Measurements from ENCODE around the gene ADSL. TPM values are rescaled to one million over a fixed set of nuclear protein-coding genes. Genes with fewer than 3 reads are reported as not detected.

ADSL gene
- 10 to 100 TPM; 49.0 to 76.5 TPM for total RNA-seq

DNA sequence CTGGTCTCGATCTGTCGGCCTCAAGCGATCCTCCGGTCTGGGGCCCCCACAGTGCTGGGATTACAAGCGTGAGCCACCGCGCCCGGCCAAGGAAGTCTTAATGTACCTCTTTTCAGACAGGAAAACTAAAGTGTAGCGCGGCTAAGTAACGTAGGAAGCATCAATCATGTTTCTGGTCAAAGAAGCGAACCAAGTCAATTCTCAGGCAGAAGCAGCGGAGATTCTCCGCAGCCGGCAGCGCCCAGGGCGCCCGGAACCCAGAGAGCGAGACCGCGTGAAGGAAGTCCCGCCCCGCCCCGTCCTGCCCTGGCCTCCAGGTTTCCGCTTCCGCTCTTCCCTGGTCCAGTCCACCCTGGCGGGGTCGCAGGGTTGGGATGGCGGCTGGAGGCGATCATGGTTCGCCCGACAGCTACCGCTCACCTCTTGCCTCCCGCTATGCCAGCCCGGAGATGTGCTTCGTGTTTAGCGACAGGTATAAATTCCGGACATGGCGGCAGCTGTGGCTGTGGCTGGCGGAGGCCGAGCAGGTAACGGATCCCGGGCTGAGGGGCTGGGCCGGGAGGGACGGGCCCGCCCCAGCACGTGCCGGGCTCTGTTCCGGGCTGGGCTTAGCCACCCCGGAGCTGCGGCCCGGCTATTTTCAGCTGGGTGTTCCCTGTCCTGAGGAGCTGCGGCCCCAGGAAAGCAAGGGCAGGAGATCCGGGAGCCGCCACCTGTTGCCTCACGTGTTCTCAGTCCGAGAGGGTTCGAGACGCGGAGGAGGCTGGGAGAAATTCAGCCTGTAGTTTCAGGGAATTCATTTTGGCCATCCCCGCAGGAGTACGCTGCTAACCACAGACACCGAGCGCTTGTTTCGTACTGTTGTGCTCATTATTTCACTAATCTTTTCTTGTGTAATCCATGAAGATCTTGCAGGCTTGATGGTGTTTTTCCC lies at the start of gene ADSL:
Gene ADSL (plus strand): TSS at position 316 of the 934 bp plus-strand sequence. CDS start 59 bp downstream, at position 375.
- TF ChIP-seq, protein P1, sequence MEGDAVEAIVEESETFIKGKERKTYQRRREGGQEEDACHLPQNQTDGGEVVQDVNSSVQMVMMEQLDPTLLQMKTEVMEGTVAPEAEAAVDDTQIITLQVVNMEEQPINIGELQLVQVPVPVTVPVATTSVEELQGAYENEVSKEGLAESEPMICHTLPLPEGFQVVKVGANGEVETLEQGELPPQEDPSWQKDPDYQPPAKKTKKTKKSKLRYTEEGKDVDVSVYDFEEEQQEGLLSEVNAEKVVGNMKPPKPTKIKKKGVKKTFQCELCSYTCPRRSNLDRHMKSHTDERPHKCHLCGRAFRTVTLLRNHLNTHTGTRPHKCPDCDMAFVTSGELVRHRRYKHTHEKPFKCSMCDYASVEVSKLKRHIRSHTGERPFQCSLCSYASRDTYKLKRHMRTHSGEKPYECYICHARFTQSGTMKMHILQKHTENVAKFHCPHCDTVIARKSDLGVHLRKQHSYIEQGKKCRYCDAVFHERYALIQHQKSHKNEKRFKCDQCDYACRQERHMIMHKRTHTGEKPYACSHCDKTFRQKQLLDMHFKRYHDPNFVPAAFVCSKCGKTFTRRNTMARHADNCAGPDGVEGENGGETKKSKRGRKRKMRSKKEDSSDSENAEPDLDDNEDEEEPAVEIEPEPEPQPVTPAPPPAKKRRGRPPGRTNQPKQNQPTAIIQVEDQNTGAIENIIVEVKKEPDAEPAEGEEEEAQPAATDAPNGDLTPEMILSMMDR (IDR thresholded peaks at IDR 0.05), result peak in 4 of 7 experiments; percentile 16 to 40 (median 28)
- TF ChIP-seq POLR2A (IDR thresholded peaks at IDR 0.05), result peak; percentile 62 to 91 (median 91)
- H3K9me3 ChIP-seq, result no peaks in the 10 kb centered on the region
- peak within 1 kb of the TSS; percentile 30 to 89 (median 76) for H3K27ac ChIP-seq
- H3K4me3 ChIP-seq, result peak within 1 kb of the TSS; percentile 49 to 65
- ATAC-seq, result peak; percentile 95
- peaks cover 0 to 11% of the 10 kb centered on the region in 2 donors for H3K36me3 ChIP-seq (replicated peaks in 1 of 2; ENCODE audit: insufficient read depth in 1 of 2, low read depth in 2 of 2)
- H3K4me1 ChIP-seq, result peaks cover 15% of the 10 kb centered on the region
- no peaks in the 10 kb centered on the region for H3K27me3 ChIP-seq
- intact Hi-C loops (cut with DNase I), result loop anchor here (10.0 kb wide), 1 partner anchor 302 kb away; no protein-coding TSS in a partner anchor
- DNase-seq, result peak; percentile 84 to 90 (median 86)
- WGBS, 2 donors, result 0 to 1% methylated on average over 15 to 65 of the region's 65 CpGs

DNA sequence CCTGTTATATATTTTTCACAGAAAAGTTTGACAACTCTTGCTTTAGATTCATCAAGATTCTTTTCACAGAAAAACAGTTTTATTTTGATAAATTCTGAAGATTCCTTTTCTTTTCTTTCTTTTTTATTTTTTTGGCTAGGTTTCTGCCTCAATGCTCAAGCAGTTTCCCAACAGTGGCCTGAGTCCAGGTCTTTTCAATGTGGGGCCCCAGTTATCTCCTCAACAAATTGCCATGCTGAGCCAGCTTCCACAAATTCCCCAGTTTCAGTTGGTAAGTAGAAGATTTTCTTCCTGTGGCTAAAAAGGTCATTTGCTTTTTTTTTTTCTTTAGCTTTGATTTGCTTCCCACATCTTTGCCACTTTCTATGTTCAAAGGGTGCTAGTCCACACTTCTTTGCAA lies 46.0 kb upstream of the ADSL start:
- intact Hi-C loops (cut with DNase I), result no loop called here
- Histone ChIP-seq H3K9me3 (no peaks in the 10 kb centered on the region), H3K4me1 (no peaks in the 10 kb centered on the region), H3K4me3 (no peak overlapping the region), H3K27me3 (no peaks in the 10 kb centered on the region), H3K36me3 (replicated peaks in 1 of 2; ENCODE audit: insufficient read depth in 1 of 2, low read depth in 2 of 2) (peaks cover 0 to 14% of the 10 kb centered on the region in 2 donors), H3K27ac (no peak overlapping the region)
- ATAC-seq, result no peak
- no peak for DNase-seq
- TF ChIP-seq, protein P1 (IDR thresholded peaks at IDR 0.05), result no peak
- no peak for TF ChIP-seq POLR2A (IDR thresholded peaks at IDR 0.05)

DNA sequence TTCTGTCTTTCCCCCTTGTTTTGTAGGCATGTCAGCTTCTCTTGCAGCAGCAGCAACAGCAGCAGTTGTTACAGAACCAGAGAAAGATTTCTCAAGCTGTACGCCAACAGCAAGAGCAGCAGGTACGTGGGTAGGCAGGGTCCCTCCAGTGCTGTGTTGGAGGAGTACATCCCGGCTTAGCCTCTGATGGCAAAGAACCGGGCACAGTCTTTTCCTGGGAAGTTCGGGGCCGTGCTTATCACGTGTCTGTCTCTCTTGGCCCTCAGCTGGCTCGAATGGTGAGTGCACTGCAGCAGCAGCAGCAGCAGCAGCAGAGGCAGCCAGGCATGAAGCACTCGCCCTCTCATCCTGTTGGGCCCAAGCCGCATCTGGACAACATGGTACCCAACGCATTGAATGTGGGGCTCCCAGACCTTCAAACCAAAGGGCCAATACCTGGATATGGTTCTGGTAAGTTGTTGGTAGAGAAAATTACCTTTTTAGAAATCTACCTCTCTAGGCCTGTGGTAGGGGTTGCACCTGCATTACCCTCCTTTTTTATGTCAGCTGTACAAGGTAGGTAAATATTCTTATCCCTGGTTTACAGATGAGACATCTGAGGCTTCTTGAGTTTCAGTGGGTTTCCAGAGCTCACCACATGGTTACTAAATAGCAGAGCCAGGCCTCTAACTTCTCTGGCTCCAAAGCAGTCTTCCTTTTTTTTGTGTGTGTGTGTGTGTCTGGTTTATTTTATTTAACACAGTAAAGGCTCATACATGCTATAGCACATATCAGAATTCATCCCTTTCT lies 45.2 kb upstream of the ADSL start:
- 88 to 97% methylated on average over 6 to 11 of the region's 11 CpGs for WGBS, 2 donors
- TF ChIP-seq, protein P1 (IDR thresholded peaks at IDR 0.05), result no peak
- no peak for TF ChIP-seq POLR2A (IDR thresholded peaks at IDR 0.05)
- Histone ChIP-seq H3K9me3 (no peaks in the 10 kb centered on the region), H3K36me3 (replicated peaks in 1 of 2; ENCODE audit: insufficient read depth in 1 of 2, low read depth in 2 of 2) (peaks cover 0 to 14% of the 10 kb centered on the region in 2 donors), H3K4me1 (no peaks in the 10 kb centered on the region), H3K4me3 (no peak overlapping the region), H3K27me3 (no peaks in the 10 kb centered on the region), H3K27ac (no peak overlapping the region)
- DNase-seq (no peak), ATAC-seq (no peak)
- intact Hi-C loops (cut with DNase I), result no loop called here

DNA sequence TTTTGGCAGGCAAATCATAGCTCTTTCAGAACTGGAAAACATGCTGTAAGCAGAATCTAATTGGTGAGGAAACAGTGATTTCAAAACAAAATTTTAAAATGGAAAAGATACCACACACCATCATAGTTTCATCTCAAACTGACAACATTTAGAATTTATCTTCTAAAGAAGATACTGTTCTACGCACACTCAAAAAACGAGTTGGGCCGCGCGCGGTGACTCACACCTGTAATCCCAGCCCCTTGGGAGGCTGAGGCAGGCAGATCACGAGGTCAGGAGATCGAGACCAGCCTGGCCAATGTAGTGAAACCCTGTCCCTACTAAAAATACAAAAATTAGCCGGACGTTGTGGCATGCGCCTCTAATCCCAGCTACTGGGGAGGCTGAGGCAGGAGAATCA lies 44.2 kb upstream of the ADSL start:
- no peak overlapping the region for H3K27ac ChIP-seq
- DNase-seq (no peak), ATAC-seq (no peak)
- intact Hi-C loops (cut with DNase I), result no loop called here
- peaks cover 0 to 14% of the 10 kb centered on the region in 2 donors for H3K36me3 ChIP-seq (replicated peaks in 1 of 2; ENCODE audit: insufficient read depth in 1 of 2, low read depth in 2 of 2)
- H3K4me1 ChIP-seq, result no peaks in the 10 kb centered on the region
- 92 to 96% methylated on average over 11 of the region's 11 CpGs for WGBS, 2 donors
- no peak for TF ChIP-seq POLR2A (IDR thresholded peaks at IDR 0.05)
- TF ChIP-seq, protein P1 (IDR thresholded peaks at IDR 0.05), result no peak
- no peaks in the 10 kb centered on the region for H3K9me3 ChIP-seq
- H3K4me3 ChIP-seq, result no peak overlapping the region
- no peaks in the 10 kb centered on the region for H3K27me3 ChIP-seq
